ENCODE data around the gene PHACTR1. TPM values are rescaled to one million over a fixed set of nuclear protein-coding genes. Genes with fewer than 3 reads are reported as not detected.

The PHACTR1 gene
- total RNA-seq, 1 experiment from 2014 or later: not detected

DNA sequence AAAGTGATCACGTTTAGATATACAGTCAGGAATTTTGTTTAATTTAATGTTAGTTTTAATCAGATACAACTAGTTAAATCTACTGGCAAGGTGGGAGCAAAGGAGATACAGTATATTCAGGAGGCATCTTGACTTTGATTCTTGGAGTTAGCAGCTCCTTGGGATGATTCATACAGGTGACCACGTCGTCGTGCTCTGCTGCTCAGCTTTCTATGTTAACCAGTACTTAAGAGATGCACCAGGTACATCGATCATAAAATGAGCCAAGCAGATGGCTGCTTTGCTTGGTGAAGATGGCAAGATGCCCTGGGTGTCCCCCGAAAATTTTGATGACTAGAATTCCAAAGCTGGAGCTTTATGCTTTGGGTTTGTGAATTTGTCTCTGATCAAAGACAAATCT, 547.1 kb downstream of the PHACTR1 start:
- H3K79me2 ChIP-seq (ENCODE audit: low read length): no peaks in the 10 kb centered on the region
- no peak for DNase-seq
- H3K4me3 ChIP-seq (ENCODE audit: low read length): no peak overlapping the region
- H3K9ac ChIP-seq (ENCODE audit: low read length): no peak overlapping the region
- H3K9me3 ChIP-seq (ENCODE audit: low read length): no peaks in the 10 kb centered on the region
- H3K36me3 ChIP-seq (ENCODE audit: low read depth, low read length): no peaks in the 10 kb centered on the region
- H2AFZ ChIP-seq (ENCODE audit: low read length): no peak overlapping the region
- peaks cover 39% of the 10 kb centered on the region for H3K27me3 ChIP-seq (ENCODE audit: low read length)
- H3F3A ChIP-seq (ENCODE audit: low read length, unreplicated experiment): no peaks in the 10 kb centered on the region
- no peak overlapping the region for H3K27ac ChIP-seq (ENCODE audit: low read length)
- H3K4me2 ChIP-seq (ENCODE audit: low read length): no peak overlapping the region
- no TSS peak for BruUV-seq (replicated peaks)
- no peaks in the 10 kb centered on the region for H3K9me2 ChIP-seq (replicated peaks; ENCODE audit: low read length)
- intact Hi-C loops (cut with micrococcal nuclease): no loop called here
- no peaks in the 10 kb centered on the region for H3K4me1 ChIP-seq (ENCODE audit: insufficient read depth, low read length)
- H4K20me1 ChIP-seq (ENCODE audit: low read length): no peaks in the 10 kb centered on the region
- CTCF ChIA-PET: no interaction called here
- POLR2A ChIA-PET (ENCODE audit: unreplicated experiment): interaction anchor here (0.6 kb wide), 1 partner anchor 24 kb away, joined by 4 read pairs; no protein-coding TSS in a partner anchor
- ATAC-seq: no peak
- TF ChIP-seq EZH2 (IDR thresholded peaks at IDR 0.05; ENCODE audit: low read length, unreplicated experiment) (no peak), EZH2phosphoT487 (IDR thresholded peaks at IDR 0.05; ENCODE audit: borderline replicate concordance, low read length) (no peak)
- TF ChIP-seq, protein P1, sequence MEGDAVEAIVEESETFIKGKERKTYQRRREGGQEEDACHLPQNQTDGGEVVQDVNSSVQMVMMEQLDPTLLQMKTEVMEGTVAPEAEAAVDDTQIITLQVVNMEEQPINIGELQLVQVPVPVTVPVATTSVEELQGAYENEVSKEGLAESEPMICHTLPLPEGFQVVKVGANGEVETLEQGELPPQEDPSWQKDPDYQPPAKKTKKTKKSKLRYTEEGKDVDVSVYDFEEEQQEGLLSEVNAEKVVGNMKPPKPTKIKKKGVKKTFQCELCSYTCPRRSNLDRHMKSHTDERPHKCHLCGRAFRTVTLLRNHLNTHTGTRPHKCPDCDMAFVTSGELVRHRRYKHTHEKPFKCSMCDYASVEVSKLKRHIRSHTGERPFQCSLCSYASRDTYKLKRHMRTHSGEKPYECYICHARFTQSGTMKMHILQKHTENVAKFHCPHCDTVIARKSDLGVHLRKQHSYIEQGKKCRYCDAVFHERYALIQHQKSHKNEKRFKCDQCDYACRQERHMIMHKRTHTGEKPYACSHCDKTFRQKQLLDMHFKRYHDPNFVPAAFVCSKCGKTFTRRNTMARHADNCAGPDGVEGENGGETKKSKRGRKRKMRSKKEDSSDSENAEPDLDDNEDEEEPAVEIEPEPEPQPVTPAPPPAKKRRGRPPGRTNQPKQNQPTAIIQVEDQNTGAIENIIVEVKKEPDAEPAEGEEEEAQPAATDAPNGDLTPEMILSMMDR (conservative IDR thresholded peaks at IDR 0.05; ENCODE audit: low read depth, low read length): no peak

DNA sequence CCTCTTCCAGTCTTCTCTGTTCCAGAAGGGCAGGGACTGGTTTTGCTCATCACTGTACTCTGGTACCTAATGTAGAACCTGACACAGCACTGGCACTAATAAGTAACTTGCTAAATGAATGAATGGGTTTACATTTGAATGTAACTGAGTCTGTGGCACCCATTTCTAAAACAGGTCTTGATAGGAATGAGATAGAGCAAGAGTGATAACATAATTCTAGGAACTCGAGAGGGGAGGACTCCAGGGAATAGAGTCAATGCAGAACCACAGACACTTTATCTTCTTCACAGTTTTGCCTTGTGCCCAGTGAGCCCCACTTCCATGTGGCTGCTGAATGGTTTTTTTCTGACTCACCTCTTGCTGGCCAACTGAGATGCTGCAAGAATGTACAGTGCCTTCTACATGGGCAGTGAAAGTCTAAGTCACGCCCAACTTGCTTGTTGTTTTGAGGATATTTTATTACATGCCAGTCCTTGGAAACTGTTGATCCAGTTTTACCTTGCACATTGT, 550.6 kb downstream of the PHACTR1 start:
- DNase-seq: peak; percentile 12

More for the DNA sequence above, 550.6 kb downstream of the PHACTR1 start:
- no peaks in the 10 kb centered on the region for H3K79me2 ChIP-seq (ENCODE audit: low read length)
- H4K20me1 ChIP-seq (ENCODE audit: low read length): no peaks in the 10 kb centered on the region
- no peaks in the 10 kb centered on the region for H3K9me3 ChIP-seq (ENCODE audit: low read length)
- H3K36me3 ChIP-seq (ENCODE audit: low read depth, low read length): no peaks in the 10 kb centered on the region
- no peaks in the 10 kb centered on the region for H3K9me2 ChIP-seq (replicated peaks; ENCODE audit: low read length)
- no peak overlapping the region for H2AFZ ChIP-seq (ENCODE audit: low read length)
- H3F3A ChIP-seq (ENCODE audit: low read length, unreplicated experiment): no peaks in the 10 kb centered on the region
- H3K27ac ChIP-seq (ENCODE audit: low read length): no peak overlapping the region
- H3K27me3 ChIP-seq (ENCODE audit: low read length): peaks cover 10% of the 10 kb centered on the region; the same call in 1 of the 2 replicates
- BruUV-seq (replicated peaks): no TSS peak
- H3K4me3 ChIP-seq (ENCODE audit: low read length): no peak overlapping the region
- intact Hi-C loops (cut with micrococcal nuclease): no loop called here
- H3K9ac ChIP-seq (ENCODE audit: low read length): no peak overlapping the region
- no peaks in the 10 kb centered on the region for H3K4me1 ChIP-seq (ENCODE audit: insufficient read depth, low read length)
- ATAC-seq: peak; percentile 20; the same call in 1 of the 2 replicates
- TF ChIP-seq, protein P1 (conservative IDR thresholded peaks at IDR 0.05; ENCODE audit: low read depth, low read length): no peak
- TF ChIP-seq EZH2phosphoT487 (IDR thresholded peaks at IDR 0.05; ENCODE audit: borderline replicate concordance, low read length): no peak
- CTCF ChIA-PET: no interaction called here
- POLR2A ChIA-PET (ENCODE audit: unreplicated experiment): no interaction called here
- H3K4me2 ChIP-seq (ENCODE audit: low read length): no peak overlapping the region

Measured in PC-3 (cell line).